Testis (tissue), 2 donors: ENCODE measurements around the gene PLA2G5.

Experiments
- POLR2A ChIP-seq: fragments of 450-650 bp; IDR thresholded peaks from one replicate; pipeline ENCODE4 v1.6.1; 2017; ENCODE audit warnings: antibody characterized with exemption, mild to moderate bottlenecking, moderate library complexity
- TF ChIP-seq, protein P1 (sequence below), 3 experiments: fragments of 450-650 bp in 2 of 3; fragments of 200-600 bp in 1 of 3; sonication (generic) in 1 of 3; IDR thresholded peaks; one replicate each; pipeline ENCODE4 v1.5.1; 2016 to 2019; ENCODE audit warnings: antibody characterized with exemption in 3 of 3, mild to moderate bottlenecking in 2 of 3, moderate library complexity in 1 of 3

DNA sequence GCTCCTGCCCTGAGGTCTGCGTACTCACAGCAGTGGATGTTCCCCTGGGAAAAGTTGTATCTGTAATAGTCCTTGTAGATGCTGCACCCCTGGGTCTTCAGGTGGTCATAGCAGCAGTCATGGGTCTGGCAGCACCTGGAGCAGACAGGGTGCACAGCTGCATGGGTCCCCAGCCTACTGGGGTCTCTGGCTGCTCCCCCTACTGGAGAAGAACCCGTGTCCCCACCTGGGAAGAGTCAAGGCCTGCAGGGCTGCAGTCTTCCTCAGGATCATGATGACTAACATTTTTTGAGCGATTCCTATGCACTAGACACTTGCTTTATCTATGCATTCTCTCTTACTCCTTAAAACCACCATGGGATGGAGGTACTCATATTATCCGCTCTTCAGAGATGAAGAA, 45.5 kb downstream of the PLA2G5 start:
- TF ChIP-seq, protein P1, sequence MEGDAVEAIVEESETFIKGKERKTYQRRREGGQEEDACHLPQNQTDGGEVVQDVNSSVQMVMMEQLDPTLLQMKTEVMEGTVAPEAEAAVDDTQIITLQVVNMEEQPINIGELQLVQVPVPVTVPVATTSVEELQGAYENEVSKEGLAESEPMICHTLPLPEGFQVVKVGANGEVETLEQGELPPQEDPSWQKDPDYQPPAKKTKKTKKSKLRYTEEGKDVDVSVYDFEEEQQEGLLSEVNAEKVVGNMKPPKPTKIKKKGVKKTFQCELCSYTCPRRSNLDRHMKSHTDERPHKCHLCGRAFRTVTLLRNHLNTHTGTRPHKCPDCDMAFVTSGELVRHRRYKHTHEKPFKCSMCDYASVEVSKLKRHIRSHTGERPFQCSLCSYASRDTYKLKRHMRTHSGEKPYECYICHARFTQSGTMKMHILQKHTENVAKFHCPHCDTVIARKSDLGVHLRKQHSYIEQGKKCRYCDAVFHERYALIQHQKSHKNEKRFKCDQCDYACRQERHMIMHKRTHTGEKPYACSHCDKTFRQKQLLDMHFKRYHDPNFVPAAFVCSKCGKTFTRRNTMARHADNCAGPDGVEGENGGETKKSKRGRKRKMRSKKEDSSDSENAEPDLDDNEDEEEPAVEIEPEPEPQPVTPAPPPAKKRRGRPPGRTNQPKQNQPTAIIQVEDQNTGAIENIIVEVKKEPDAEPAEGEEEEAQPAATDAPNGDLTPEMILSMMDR (IDR thresholded peaks at IDR 0.05) = no peak
- no peak for TF ChIP-seq POLR2A
